Gastroesophageal sphincter (tissue), 3 donors: ENCODE measurements around the gene LRRC26.

Experiments
- CTCF ChIP-seq, 4 experiments: fragments of 200-600 bp in 2 of 4; fragments of 450-650 bp in 2 of 4; sonication (generic) in 1 of 4; IDR thresholded peaks; one replicate each; pipeline ENCODE4 v1.5.1; 2017 to 2019; ENCODE audit warnings: antibody characterized with exemption in 4 of 4, mild to moderate bottlenecking in 2 of 4, moderate library complexity in 2 of 4
- POLR2A ChIP-seq, 2 donors: fragments of 450-650 bp; IDR thresholded peaks; one replicate each; pipeline ENCODE4 v1.6.1; 2017; ENCODE audit warnings: antibody characterized with exemption in 2 of 2, mild to moderate bottlenecking in 2 of 2, moderate library complexity in 1 of 2

GRCh38 chr9:137168573-137168903, 1.3 kb downstream of the LRRC26 start:
- no peak for TF ChIP-seq CTCF (IDR thresholded peaks at IDR 0.05)
- TF ChIP-seq POLR2A (IDR thresholded peaks at IDR 0.05) = no peak
